GM18873 (cell line): ENCODE data around the gene CTSA.

ENCODE experiments used
- ATAC-seq: cut with Tn5 transposase; IDR thresholded peaks from one replicate; pipeline ENCODE4 v1.9.1; 2021; ENCODE audit warnings: mild to moderate bottlenecking, moderate library complexity, moderate number of reproducible peaks; ENCODE audit not compliant: unreplicated experiment, low FRiP score

The CTSA gene

DNA sequence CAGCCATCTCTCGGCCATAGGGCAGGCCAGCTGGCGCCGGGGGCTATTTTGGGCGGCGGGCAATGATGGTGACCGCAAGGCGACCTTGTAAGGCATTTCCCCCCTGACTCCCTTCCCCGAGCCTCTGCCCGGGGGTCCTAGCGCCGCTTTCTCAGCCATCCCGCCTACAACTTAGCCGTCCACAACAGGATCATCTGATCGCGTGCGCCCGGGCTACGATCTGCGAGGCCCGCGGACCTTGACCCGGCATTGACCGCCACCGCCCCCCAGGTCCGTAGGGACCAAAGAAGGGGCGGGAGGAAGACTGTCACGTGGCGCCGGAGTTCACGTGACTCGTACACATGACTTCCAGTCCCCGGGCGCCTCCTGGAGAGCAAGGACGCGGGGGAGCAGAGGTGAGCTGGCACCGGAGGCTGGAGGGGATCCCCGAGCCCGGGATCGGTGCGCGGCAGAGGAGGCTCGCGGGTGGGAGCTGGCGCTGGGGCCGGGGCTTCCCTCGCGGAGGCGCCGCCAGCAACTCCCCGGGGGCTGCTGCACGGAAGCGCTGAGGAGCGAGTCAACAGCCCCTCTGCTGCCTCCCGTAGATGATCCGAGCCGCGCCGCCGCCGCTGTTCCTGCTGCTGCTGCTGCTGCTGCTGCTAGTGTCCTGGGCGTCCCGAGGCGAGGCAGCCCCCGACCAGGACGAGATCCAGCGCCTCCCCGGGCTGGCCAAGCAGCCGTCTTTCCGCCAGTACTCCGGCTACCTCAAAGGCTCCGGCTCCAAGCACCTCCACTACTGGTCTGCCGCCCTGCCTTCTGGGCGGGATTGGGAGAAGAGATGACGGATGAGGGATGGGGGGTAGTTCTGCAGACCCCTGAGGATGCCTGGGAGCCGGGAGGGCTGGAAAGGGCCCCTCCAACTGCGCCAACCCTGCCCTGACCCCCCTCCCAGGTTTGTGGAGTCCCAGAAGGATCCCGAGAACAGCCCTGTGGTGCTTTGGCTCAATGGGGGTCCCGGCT, at the start of gene CTSA, which contains the start of gene NEURL2:
Gene CTSA (plus strand): TSS at position 351 of the 999 bp plus-strand sequence. CDS start 234 bp downstream, at position 585.
Gene NEURL2 (minus strand): TSS at position 224 of the 999 bp plus-strand sequence. CDS start 217 bp downstream, at position 7.
- peak; percentile 50 for ATAC-seq

DNA sequence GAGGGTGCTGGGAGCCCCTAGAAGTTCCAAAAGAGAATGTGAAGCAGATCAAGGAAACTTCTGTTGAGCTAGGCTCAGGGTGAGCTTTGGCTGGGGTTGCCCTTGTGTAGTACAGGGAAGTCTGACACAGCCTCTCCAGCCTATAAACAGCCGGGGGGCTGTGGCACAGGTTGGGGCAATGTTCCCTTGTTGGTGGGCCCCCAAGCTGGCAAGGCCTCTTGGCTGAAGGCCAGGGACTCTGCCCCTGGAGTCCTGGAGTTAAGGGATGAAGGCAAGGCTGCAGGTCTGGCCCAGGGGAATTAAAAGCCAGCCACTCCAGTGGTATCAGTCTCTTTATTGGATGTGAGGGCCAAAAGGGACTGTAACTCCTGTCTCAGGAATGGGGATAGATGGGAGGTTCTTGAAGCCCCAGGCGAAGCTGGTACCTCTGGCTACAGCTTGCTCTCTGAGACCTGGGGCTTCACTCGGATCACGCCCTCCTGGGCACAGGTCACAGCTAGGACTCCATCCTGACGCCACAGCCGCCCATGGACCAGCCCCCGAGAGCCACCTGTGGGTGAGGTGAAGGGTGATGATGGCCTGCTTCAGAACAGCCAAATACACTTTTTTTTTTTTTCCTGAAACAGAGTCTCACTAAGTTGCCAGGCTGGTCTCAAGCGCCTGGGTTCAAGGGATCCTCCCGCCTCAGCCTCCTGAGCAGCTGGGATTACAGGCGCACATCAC, 49.6 kb upstream of the CTSA start:
- no peak for ATAC-seq

DNA sequence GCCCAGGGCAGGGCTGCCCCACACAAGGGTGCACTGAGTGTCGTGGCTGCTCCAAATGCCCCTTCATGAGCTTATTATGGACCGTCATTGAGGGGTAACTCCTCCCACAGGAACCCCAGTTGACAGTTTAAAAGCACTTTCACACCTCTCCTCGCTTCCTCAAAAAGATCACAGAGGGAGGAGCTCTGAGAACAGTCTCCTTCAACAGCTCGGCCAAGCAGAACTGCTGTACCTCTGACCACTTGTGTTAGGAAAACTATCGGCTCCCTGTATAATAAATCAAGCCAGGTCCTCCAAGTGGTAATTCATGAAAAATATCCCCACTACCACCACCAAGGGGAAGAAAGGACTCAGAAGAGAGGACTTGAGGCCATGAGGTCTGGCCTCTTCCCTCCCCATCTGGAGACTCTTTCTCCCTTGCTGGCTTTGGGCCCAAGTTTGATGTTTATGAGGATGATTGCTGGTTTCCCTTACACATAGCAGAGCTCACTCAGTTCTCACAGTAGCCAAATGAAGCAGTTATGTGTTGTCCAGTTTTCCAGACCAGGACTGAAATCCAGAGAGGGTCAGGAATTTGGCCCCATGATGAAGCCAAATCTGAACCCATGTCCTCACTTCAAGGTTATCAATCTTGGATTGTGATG, 48.8 kb upstream of the CTSA start:
- ATAC-seq = no peak

DNA sequence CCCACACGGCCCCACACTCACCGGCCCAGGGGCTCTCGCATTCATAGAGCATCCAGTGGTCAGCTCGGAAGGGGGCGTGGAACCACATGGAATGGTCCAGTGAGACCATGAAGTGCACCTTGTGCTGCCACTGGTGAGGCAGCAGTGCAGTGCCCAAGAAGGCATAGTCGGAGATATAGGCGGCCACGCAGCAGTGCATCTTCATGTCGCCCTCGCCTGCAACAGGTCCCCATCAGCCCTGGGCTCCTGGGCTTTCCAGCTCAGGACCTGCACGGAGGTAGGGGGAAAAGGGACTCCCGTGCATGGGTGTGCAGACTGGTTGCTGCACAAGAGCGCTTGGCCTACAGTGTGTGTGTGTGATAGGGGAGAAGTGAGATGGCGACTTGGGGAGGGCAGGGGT, 47.6 kb upstream of the CTSA start:
- no peak for ATAC-seq

DNA sequence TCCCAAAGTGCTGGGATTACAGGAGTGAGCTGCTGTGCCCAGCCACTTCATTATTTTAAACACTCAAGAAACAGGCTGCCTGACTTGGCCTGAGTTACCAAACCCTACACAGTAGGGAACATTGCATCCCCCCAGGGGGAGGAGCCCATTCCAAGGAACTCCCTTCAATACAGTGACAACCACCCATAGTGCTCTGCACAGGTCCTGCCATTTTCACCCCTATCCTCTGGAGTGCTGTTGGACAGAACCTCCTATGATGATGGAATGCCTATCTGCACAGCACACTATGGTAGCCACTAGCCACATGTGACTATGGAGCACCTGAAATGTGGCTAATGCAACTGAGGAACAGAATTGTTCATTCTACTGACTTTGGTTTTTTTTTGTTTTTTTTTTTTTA, 45.7 kb upstream of the CTSA start:
- ATAC-seq = no peak

DNA sequence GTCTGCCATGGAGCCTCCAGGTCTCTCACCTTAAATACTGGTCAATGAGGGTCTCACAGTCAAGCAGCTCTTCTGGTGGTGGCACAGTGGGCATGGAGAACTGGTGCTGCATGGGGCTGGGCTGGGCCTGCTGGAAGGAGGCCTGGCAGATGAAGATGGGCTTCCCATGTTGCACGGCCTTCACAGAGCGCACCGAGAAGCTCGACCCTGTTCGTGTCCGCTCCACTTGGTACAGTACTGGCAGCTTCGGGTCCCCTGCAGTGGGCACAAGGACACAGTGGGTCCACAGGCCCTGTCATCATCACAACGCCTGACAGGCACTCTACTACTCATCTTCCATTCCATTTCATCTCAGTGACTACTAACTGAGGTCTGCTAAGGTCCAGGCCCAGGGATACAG, 42.7 kb upstream of the CTSA start:
- ATAC-seq = no peak

DNA sequence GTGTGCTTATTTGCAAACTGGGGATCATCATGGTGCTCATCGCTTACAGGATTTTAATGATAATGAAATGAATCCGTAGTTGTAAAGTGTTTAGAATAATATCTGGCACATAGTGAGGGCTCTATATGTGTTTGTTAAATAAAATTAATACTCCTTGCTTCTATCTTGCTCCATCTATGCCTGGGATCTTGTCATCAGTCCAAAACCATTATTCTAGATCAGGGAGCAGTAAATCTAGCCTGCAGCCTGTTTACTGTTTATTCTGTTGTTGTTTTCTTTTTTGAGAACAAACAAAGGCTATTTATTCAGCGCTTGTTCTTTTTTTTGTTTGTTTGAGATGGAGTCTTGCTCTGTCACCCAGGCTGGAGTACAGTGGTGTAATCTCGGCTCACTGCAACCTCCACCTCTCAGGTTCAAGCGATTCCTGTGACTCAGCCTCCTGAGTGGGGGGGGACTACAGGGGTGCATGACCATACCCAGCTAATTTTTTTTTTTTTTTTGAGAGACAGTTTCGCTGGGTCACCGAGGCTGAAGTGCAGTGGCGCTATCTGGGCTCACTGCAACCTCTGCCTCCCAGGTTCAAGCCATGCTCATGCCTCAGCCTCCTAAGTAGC, 42.1 kb upstream of the CTSA start:
- ATAC-seq = no peak

DNA sequence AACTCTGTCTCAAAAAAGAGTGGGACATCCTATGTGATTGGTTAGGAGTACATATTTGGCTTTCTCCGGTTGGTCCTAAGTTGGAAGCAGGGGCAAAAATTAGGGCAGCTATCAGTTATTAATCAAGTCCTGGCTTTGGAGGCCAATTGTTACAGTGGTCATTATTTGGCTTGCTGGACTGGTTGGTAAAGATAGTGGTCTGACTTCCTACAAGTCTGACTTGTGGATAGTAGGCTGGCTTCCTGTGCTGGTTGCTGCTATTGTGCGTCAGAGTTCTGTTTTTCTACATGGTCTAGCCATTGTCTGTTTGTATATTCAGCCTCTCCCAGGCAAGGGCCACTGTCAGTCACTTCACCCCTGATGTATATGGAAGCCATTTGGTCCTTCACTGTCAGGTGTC, 40.9 kb upstream of the CTSA start:
- ATAC-seq = no peak

DNA sequence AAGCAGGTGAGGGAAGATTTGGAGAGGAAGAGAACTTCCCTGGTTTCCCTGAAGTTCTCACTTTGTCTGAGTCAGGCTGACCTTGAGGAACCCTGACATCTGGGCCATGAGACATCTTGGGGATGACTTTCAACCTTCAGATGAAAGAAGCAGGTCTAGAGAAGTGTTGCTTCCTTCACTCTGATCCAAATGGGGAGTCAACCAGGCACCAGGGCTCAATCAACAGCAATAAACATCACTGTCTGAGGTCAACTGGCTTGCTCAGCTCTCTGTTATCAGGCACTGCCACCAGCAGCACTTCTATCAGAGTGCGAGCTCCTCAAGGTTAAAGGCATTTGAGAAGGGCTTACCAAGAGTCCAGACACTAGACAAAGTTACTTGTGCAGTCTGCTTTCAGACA, 40.2 kb upstream of the CTSA start:
- no peak for ATAC-seq

DNA sequence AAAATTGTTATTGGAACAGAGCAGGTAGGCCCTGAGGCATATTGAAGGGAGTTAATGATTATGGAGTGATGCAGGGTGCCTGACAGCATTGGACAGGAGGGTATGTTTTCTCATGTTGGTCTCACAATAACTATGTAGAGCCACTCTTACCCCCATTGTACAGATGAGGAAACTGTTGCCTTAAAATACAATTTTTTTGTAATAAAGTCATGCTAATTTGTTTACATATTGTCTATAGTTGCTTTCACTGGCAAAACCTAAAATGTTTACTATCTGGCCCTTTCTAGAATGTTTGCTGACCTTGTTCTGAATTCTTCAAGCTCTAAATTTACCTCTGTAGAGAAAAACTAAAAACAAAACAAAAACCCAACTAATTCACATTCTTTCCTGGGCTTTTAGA, 39.6 kb upstream of the CTSA start:
- no peak for ATAC-seq

DNA sequence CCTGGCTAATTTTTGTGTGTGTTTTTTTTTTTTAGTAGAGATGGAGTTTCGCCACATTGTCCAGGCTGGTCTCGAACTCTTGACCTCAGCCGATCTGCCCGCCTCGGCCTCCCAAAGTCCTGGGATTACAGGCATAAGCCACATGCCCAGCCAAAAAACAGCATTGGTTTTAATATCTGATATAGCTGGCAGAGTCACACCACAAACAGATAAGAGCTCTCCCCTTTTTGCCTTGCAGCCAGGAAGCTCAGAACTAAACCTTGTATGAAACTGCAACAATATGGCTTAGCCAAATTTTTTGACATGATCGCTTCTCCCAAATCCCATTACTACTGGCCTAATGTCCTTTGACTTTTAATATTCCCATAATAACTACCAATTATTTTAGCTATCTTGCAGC, 38.8 kb upstream of the CTSA start:
- no peak for ATAC-seq

DNA sequence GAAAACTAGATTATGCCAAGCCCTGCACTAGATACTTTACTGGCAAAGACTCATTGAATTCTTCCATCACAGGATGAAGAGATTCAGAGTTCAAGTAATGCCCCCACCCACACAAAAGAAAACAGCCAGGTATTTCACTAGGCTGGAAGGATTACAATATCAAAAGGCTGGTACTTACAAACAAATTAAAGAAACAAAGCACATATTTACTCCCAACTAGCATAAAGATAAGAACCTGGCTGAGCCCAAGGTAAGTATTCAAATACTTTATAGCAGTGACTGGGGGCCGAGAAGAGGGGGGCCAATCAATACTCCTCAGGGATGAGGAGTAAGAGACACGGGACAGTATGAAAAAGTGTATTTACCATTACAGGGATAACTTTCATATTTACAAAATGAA, 37.7 kb upstream of the CTSA start:
- no peak for ATAC-seq

DNA sequence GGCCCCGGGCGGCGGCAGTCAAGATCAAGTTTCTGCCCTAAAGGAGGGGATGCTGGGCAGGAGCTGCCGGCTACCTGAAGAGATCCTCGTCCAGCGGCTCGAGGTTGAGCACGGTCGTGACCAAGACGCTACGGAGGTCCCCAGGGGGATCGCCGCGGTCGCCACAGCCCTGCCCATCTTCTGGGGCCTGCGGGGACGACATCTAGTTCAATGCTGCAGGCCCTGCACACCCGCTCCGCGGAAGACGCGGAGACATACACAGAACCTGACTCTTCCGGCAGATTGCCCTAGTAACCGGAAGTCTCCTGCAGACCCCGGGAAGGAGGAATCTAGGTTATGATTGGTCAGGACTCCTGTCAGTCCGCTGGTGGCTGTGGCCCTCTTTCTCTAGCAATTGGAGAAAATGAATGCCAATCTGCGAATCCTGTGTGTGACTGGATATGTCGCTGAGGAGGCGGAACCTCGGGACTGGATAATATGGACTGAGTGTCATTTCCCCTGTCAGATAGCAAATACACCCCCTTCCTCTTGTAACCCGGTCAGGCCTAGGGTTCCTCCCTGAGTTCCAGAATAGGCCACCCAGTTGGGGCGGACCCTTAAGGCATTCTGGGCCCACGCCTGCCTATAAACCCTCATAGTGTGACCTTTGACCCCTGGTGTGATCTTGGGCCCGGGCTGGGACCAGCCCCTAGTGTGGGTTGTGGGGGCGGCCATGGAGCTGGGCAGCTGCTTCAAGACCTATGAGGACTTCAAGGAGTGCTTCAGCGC, 33.8 kb upstream of the CTSA start, which contains the start of the genes ACOT8 and ZSWIM3:
Gene ACOT8 (minus strand): TSS at position 279 of the 768 bp plus-strand sequence. CDS start 77 bp downstream, at position 202.
Gene ZSWIM3 (plus strand): TSS at position 501 of the 768 bp plus-strand sequence. CDS start 212 bp downstream, at position 713.
- ATAC-seq = peak; percentile 95

DNA sequence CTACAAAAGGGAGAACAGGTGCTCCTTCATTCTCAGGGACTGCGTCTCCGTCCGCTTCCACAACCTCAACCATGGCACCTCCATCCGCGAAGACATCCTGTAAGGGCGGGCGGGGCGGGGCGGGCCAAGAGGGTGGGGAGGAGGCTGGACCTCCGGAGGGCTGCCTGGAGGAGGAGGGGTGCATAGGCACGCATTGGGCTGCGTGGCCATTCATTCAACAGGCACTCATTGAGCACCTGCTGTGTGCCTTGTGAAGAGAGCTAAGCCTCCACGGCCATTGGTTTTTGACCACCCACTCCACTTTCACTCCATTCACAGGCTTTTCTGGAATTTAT, 33.3 kb upstream of the CTSA start:
- ATAC-seq = no peak

DNA sequence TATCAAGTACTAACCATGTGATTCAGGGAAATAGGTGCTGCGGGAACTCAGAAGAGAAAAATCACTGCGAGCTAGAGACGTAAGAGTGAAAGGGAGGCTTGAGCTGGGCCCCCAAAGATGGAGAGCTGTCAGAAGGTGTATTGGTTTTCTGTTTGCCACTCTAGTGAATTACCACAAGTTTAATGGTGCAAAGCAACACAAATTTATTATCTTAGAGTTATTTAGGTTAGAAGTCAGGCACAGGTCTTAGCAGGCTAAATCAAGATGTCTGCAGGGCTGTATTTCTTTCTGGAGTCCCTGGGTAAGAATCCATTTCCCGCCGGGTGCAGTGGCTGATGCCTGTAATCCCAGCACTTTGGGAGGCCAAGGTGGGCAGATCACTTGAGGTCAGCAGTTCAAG, 31.2 kb upstream of the CTSA start:
- no peak for ATAC-seq

DNA sequence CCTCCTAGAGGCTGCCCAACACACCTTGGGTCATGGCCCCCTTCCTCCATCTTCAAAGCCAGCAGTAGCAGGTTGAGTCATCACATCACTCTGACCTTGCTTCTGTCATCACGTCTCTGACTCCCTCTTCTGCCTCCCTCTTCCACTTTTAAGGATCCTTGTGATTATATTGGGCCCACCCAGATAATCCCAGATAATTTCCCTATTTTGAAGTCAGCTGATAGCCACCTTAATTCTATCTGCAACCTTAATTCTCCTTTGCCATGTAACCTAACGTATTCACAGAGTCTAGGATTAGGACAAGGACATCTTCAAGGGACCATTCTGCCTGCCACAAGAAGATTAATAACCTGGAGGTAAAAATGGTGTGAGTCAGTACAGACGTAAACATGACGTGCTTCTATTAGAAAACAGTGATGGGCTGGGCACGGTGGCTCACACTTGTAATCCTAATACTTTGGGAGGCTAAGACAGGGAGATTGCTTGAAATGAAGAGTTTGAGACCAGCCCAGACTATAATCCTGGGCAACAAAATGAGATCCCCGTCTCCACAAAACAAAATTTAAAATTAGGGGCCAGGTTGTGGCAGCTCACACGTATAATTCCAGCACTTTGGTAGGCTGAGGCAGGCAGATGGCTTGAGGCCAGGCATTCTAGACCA, 30.4 kb upstream of the CTSA start:
- ATAC-seq = no peak

DNA sequence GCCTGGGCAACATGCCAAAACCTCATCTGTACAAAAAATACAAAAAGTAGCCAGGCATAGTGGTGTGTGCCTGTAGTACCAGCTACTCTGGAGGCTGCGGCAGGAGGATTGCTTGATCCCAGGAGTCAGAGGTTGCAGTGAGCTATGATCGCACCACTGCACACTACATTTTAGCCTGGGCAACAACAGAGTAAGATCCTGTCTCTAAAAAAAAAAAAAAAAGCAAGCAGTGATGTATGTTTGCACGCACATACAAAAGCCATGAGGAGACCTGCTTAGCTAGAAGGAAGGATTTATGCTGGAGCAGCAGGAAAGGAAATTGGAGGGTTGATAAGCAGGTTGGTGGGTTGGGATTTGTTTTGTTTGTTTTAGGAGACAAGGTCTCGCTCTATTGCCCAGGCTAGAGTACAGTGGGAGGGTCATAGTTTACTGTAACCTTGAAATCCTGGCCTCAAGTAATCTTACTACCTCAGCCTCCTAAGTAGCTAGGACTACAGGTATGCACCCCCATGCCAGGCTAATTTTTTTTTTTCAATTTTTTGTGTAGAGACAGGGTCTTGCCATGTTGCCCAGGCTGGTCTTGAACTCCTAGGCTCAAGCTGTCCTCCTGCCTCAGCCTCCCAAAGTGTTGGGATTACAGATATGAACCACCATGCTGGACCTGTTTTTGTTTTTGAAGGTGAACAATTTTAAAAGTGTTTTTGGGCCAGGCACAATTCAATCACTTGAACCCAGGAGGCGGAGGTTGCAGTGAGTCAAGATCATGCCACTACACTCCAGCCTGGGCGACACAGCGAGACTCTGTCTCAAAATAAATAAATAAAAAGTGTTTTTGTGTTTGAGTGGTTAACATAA, 29.7 kb upstream of the CTSA start:
- no peak for ATAC-seq
